Stimulated activated naive CD8-positive, alpha-beta T cell treated with anti-CD3 and anti-CD28 coated beads, Interleukin-15, Interleukin-2, amounts not matched to agents 100 U/mL and 50 U/mL, for 24 hours (primary cell): ENCODE data around the gene REEP5.

Experiments used
- ATAC-seq: fragments of 150-1000 bp; cut with Tn5 transposase; one replicate; pipeline ENCODE4 v1.10.0; 2021
- DNase-seq: peaks from one replicate; pipeline ENCODE4 v3.0.0; 2021

The REEP5 gene

GRCh38 chr5:112844489-112844888, 77.5 kb downstream of the REEP5 start:
- no peak for DNase-seq
- ATAC-seq, result no peak

DNA sequence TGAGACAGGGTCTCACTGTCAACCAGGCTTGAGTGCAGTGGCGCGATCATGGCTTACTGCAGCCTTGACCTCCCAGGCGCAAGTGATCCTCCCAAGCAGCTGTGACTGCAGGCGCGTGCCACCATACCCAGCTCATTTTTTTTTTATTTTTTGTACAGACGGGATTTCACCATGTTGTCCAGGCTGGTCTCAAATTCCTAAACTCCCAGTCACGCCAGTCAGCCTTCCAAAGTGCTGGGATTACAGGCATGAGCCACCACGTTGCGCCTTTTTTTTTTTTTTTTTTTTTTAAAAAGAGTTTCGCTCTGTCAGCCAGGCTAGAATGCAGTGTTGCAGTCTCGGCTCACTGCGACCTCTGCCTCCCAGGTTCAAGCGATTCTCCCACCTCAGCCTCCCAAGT, 88.1 kb downstream of the REEP5 start:
- DNase-seq, result no peak
- no peak for ATAC-seq

GRCh38 chr5:112830378-112830777, 91.6 kb downstream of the REEP5 start:
- no peak for ATAC-seq
- no peak for DNase-seq
